HG03378 (cell line): ENCODE results near the gene GARIN3.
"Not testable (repeated sequence)": the region's sequence is repeated elsewhere in the genome, so short reads cannot be mapped to it uniquely, and the experiment has no call there.

Experiments
- ATAC-seq: cut with Tn5 transposase; IDR thresholded peaks from one replicate; pipeline ENCODE4 v1.9.1; 2021; ENCODE audit warnings: mild to moderate bottlenecking, moderate library complexity; ENCODE audit not compliant: unreplicated experiment

GARIN3 gene

GRCh38 chr5:157166214-157167213 is at the start of gene GARIN3:
Gene GARIN3 (minus strand): TSS chr5:157166264. CDS start chr5:157166168, 96 bp downstream.
- ATAC-seq = no peak

GRCh38 chr5:157215514-157216167 is 49.6 kb upstream of the GARIN3 start:
- ATAC-seq = no peak

GRCh38 chr5:157214861-157215513 is 48.9 kb upstream of the GARIN3 start:
- peak; percentile 45 for ATAC-seq

- ATAC-seq = peak; percentile 42
Observed at GRCh38 chr5:157214415-157214814, 48.4 kb upstream of the GARIN3 start.

- no peak for ATAC-seq
Observed at GRCh38 chr5:157213527-157214243, 47.6 kb upstream of the GARIN3 start.

GRCh38 chr5:157212307-157212706 is 46.2 kb upstream of the GARIN3 start:
- no peak for ATAC-seq

- ATAC-seq = not testable (repeated sequence)
Observed at GRCh38 chr5:157210652-157211051, 44.6 kb upstream of the GARIN3 start.

- no peak for ATAC-seq
Observed at GRCh38 chr5:157205708-157206107, 39.6 kb upstream of the GARIN3 start.

- no peak for ATAC-seq
Observed at GRCh38 chr5:157204765-157205164, 38.7 kb upstream of the GARIN3 start.

- no peak for ATAC-seq
Observed at GRCh38 chr5:157203417-157203816, 37.4 kb upstream of the GARIN3 start.

- ATAC-seq = no peak
Observed at GRCh38 chr5:157201857-157202256, 35.8 kb upstream of the GARIN3 start.

- no peak for ATAC-seq
Observed at GRCh38 chr5:157198277-157198986, 32.4 kb upstream of the GARIN3 start.

- no peak for ATAC-seq
Observed at GRCh38 chr5:157197086-157197485, 31.0 kb upstream of the GARIN3 start.

DNA sequence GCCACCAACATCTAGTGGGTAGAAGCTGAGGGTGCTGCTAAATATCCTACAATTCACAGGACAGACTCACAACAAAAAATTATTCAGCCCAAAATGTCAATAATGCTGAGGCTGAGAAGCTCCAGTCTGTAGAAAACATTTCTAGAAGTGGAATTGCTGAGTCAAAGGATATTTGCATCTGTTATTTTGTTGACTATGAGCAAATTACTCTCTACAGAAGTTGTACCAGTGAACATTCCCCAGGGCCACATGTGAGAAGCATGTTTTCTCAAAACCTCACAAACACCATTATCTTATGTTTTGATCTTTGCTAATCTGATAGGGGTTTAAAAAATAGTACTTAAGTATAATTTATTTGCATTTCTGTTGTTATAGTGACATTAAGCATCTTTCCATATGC is 30.0 kb upstream of the GARIN3 start:
- ATAC-seq = no peak

DNA sequence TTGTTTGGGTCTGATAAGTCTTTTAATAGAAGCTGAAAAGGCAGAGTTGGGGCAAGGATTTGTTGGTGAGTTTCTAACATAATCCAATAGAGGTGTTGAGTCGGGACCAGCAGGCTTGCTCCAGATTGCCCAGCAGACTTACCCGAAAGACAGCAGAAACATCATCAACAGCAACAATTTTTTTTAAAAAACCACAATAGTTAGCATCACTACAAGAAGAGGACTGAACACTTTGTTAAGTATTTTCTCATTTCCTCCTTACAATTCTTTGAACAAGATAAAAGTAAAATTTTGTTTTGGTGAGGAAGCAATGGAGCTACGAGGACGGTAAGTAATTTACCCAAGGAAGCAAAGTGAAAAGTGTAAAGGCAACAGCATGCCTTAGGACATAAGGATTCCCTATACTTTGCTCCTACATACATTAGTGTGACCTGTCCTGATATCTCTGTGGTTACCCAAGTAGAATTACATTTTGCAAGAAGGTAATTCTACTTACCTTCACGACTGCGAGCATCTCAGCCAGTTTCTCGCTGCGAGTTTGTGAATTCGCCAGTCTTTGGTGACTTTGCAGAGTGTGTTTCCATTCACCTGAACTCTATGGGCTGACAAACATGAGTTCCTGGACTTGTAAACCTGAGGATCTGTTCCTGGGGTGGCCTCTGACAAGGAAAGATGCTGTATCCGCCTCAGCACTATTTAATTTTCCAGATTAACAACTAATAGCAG is 27.8 kb upstream of the GARIN3 start:
- ATAC-seq = no peak

- ATAC-seq = peak; percentile 63
Observed at GRCh38 chr5:157189223-157189622, 23.2 kb upstream of the GARIN3 start.

- no peak for ATAC-seq
Observed at GRCh38 chr5:157188270-157188669, 22.2 kb upstream of the GARIN3 start.

GRCh38 chr5:157187046-157187754 is 21.1 kb upstream of the GARIN3 start:
- ATAC-seq = no peak
